ENCODE data around the gene PTK7.
"Not testable (repeated sequence)": the region's sequence is repeated elsewhere in the genome, so short reads cannot be mapped to it uniquely, and the experiment has no call there.

The PTK7 gene

DNA sequence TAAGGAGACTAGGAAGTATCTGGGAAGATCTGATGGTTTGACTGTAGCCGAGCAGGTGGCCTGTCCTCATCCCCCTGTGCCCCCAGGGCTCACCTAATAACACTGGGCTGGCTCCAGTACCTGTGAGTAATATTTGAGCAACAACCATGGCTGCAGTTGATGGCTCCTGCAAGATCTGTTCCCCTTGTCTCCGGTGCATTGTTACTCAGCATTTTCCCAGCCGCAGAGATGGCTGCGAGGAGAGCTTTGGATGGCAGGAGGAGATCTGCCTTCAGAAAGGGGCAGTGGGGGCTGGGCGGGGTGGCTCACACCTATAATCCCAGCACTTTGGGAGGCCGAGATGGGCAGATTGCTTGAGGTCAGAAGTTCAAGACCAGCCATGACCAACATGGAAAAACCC is 39.3 kb downstream of the PTK7 start:
- no peak overlapping the region for H3K4me3 ChIP-seq (ENCODE audit: low read depth, low read length)

DNA sequence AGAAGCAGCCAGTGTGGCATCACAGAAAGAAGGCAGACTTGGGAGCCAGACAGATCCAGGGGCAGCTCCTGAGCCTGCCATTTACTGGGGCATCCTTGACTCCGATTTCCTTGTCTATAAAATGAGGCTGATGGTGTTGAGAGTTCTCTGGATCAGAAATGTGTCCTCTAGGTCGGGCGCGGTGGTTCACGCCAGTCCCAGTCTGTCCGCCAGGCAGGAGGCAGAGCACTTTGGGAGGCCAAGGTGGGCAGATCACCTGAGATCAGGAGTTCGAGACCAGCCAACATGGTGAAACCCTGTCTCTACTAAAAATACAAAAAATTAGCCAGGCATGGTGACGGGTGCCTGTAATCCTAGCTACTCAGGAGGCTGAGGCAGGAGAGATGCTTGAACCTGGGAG is 41.4 kb downstream of the PTK7 start:
- not testable (repeated sequence) for H3K4me3 ChIP-seq (ENCODE audit: low read depth, low read length)

DNA sequence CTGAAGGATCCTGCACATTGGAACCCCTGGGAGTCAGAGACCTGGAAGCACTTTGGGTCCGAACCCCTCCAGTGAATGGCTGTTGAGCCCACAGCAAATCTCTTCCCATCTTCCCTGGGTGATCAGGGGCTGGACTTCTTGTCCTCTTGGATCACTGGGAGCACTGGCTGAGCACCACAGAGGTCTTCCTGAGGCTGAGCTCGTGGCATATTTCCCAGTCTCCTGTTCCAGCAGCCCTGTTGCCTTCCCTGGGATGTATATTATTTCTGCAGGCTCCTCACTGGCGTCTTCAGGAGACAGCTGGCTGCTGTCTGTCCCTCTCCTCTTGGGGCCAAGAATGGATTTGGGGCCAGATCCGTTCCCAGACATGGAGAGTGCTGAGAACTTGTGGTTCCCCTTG is 43.4 kb downstream of the PTK7 start:
- H3K4me3 ChIP-seq (ENCODE audit: low read depth, low read length): no peak overlapping the region

DNA sequence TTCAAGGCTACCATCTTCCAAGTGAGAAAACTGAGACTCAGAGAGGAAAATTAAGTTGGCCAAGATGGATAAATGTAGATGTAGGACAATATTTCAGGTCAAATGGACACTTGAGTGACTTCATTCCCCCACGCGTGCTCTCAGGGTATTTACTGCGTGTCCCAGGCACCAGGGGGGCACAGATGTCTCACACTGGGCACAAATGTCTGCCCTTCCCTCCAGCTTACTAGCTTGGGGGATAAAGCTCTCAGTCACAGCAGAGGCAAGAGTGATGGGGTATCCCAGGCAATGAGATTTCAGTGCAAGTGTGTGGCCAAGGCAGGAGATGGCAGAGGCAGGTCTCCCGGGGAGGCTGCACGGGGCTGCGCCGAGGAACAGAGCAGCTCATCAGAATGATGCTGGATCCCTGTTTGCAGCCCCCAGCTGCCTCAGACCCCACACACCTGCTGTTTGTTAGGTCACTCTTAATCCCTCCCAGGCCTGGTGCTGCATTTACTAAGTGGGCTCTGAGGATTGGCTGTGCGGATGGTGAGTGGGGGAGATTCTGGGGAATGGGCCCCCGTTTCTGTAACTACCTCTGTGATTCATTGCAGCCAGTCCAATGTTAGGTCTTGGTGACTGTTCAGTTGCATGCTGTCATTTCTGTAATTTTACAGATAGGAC is 44.1 kb downstream of the PTK7 start:
- H3K4me3 ChIP-seq (ENCODE audit: low read depth, low read length): no peak overlapping the region

DNA sequence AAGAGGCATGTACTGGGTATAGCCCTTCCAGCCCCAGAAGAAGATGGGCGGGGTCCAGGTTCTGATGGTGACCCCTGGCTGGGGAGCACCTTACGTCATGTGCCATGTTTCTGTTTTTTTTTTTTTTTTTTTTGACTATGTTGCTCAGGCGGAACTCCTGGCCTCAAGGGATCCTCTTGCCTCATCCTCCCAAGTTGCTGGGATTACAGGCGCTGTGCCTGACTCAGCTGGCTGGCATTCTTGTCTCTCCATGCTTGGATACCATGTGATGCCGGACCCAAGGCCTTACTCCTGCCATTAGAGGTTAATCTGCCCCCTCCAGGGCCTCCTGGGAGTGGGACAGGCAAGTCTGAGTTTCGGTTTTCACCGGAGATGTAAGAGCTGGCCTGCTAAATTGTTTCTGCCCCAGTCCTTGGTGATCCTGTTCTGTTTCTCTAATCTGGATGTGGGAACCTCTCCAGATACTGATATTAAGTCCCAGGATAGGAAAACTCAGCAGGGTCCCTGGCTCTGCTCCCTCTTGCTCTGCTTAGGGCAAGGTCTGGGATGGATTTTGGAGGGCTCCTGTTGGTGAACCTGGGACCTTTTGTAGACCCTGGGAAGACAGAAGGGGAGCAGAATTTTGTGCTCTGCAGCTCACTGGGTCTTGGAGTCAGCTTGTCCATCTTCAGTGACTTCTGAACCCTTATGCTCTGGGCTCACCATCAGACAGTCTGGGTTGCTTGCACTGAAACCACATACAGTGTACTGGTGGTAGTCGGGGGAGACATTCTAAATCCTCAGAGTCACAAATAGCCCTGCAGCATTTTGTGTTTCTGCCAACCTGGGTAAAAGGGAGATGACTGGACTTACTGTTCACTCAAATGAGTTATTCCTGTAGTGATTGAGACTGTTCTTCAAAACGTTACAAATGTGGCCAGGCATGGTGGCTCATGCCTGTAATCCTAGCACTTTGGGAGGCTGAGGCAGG is 45.1 kb downstream of the PTK7 start:
- H3K4me3 ChIP-seq (ENCODE audit: low read depth, low read length): no peak overlapping the region

DNA sequence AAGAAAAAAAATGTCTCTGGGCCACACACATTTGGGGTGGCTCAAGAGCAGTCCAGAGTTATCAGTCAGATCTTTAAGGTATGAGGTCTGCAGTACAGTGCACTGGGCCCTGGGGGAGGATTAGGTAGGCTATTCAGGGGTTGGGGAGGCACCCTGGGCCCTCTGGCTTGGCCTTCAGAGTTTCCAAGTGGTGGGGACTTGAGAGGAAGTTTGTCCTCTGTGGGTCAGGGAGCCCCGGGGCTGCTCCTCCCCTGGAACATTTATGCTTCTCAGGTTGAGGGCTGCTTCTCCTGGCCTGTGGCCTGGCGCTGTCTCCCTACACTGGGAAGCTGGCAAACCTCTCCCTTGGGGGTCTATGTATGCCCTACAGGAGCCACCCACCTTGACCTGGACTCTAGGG is 46.0 kb downstream of the PTK7 start:
- H3K4me3 ChIP-seq (ENCODE audit: low read depth, low read length): no peak overlapping the region

DNA sequence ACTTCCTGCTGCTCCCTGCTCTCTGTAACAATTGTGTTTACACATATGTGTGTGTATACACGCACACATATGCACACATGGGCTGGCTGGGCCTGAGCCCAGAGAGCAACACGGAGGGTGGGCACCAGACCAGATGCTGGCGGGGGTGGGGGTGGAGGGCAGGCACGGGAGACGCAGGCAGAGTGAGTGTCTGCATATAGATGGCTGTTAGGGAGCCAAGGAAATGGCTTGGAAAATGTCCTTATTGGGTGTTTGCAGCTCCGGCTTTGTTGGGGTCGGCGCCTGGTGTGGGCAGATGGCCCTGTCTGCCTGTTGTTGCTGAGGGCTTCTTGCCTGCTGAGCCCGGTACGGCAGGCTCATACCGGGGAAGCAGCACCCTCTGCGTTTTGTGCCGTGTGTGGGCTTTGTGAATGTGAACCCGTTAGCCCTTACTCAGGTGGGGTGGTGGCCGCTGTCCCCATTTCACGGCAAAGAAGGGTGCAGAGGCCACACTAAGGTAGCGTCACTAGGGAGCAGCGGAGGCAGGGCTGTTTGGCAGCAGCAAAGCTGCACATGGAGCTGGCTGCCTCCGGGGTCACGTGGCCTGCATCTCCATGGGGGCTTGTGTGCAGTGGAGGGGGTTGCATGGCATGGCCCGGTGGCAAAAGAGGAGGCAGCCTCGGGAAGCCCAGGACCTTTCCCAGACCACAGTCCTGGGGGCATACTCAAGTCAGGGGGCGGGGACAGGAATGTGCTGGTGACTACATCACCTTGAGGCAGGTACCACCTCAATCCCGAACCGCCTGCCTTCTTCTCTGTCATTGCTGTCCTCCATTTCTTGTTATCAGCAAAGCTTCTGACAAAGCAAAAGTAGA is 47.6 kb downstream of the PTK7 start:
- H3K4me3 ChIP-seq (ENCODE audit: low read depth, low read length): no peak overlapping the region

DNA sequence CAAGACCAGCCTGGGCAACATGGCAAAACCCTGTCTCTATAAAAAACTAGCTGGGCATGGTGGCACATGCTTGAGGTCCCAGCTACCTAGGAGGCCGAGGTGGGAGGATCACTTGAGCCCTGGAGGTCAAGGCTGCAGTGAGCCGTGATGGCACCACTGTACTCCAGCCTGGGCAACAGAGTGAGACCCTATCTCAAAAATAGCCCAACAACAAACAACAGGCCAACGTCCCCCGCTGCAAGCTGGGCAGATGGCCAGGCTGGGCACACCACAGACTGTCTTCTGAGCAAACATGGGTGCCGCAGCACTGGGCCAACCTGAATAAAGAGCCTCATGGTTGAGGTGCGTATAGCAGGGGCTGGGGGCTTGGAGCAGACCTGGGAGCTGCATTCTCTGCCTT is 48.4 kb downstream of the PTK7 start:
- H3K4me3 ChIP-seq (ENCODE audit: low read depth, low read length): no peak overlapping the region

DNA sequence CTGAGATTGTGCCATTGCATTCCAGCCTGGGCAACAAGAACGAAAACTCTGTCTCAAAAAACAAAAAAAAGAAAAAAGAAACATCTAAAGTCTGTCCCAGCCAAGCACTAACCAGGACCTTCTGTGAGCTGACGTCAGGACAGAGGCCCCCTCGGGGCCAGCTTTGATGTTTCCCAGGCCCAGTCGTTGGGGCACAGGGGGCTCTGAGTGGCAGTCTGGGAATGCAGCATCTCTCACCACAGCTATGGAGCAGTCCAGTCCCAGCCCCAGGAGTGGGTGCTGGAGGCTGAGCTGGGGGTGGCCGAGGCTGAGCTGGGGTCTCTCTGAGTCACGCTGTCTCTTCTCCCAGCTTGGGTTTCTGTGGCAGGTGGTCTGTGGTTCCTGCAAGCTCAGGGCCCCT is 49.0 kb downstream of the PTK7 start:
- H3K4me3 ChIP-seq (ENCODE audit: low read depth, low read length): no peak overlapping the region

DNA sequence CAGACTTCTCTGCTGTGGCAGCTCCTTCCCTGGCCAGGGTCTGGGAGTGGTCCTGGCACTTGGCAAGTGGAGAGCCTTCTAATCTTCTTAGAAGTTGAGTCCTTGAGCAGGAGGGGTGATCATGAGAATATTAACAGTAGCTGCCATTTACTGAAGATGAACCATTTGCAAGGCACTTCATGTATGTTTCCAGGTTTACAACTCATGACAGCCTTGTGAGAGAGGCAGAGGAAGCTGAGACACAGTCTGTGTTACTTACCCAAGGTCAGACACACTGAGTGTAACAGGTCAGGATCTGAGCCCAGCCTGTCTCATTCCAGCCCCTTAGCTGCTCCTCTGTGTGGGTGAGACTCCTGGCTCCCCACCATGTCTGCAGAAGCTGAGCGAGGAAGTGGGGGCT is 49.4 kb downstream of the PTK7 start:
- no peak overlapping the region for H3K4me3 ChIP-seq (ENCODE audit: low read depth, low read length)

DNA sequence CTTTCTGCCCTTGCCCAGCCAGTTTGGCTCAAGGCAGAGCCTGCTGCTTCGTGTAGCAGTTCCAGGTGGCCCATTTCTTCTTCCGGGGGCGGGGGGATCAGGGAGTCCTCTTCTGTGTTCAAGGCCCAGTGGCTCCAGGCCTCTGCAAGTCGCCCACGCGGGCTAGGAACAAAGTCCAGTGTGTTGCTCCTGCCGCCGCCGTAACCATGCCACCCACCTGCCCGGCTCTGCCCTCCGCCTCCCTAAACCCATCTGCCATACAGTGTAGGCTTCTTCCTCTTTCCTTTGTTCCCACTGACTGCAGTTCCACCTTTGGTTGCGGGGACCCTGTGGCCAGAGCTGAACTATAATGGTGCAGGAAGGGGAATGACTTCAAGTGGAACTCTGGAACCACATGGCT is 51.1 kb downstream of the PTK7 start:
- no peak overlapping the region for H3K4me3 ChIP-seq (ENCODE audit: low read depth, low read length)

DNA sequence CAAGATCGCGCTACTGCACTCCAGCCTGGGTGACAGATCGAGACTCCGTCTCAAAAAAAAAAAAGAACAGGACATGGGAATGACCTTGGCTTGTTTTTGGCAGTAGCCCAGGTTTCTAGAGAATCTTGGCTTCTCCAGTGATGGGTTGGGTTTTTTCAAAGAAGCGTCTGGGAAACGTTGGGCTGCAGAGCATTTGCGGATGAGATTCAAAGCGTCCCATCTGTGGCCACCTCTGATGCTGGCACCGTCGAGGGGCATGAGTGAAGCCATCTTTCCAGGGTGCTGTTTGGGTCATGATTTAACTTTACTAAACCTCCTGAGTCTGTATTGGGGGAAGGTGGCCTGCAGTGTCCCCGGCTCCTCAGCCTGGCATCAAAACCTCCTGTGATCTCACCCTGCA is 51.8 kb downstream of the PTK7 start:
- no peak overlapping the region for H3K4me3 ChIP-seq (ENCODE audit: low read depth, low read length)

DNA sequence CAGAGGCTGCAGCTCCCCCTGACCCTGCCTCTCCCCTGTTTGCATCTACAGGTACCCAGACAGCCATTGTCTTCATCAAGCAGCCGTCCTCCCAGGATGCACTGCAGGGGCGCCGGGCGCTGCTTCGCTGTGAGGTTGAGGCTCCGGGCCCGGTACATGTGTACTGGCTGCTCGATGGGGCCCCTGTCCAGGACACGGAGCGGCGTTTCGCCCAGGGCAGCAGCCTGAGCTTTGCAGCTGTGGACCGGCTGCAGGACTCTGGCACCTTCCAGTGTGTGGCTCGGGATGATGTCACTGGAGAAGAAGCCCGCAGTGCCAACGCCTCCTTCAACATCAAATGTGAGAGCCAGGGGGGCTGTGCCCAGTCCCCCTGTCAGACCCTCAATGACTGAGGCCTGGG is 52.8 kb downstream of the PTK7 start:
- H3K4me3 ChIP-seq (ENCODE audit: low read depth, low read length): no peak overlapping the region

DNA sequence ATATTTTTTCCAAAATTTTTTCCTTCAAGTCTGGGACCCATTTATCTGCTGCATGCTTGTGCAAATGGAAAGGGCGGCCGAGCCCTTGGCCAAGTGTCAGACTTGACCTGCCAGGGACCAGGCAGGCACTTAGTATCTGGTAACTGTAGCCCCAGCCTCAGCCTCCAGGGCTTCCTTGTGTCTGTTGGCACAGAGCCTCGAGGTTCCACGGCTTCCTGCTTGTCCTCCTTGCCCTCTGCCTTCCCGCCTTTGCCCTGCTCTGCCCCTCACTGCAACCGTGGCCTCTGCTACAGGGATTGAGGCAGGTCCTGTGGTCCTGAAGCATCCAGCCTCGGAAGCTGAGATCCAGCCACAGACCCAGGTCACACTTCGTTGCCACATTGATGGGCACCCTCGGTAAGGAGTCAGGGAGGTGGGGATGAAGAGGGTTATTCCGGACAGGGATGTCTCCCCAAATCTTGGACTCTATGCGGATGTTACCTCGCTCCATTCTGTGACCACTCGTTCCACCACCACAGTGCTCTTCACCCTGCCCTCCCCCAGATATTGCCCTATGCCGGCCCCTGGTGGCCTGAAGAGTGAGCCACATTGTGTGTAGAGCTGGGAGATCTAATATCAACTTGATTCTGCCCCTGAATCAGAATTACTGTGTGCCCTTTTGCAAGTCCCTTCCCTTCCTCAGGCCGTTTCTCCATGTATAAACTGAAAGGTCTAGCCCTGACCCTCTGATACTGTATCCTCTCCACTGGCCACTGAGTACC is 53.5 kb downstream of the PTK7 start:
- H3K4me3 ChIP-seq (ENCODE audit: low read depth, low read length): no peak overlapping the region

DNA sequence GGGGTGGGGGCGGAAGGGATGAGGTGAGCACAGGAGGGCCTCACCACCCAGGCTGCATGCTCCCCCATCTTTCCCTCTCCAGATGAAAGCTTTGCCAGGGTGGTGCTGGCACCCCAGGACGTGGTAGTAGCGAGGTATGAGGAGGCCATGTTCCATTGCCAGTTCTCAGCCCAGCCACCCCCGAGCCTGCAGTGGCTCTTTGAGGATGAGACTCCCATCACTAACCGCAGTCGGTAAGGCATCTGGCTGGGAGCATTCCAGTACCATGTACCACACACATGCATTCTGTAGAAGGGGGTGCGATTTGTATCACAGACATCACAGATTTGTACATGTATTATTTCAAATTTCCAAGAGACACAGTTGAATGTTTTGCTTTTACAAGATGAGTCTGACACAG is 54.3 kb downstream of the PTK7 start:
- no peak overlapping the region for H3K4me3 ChIP-seq (ENCODE audit: low read depth, low read length)

DNA sequence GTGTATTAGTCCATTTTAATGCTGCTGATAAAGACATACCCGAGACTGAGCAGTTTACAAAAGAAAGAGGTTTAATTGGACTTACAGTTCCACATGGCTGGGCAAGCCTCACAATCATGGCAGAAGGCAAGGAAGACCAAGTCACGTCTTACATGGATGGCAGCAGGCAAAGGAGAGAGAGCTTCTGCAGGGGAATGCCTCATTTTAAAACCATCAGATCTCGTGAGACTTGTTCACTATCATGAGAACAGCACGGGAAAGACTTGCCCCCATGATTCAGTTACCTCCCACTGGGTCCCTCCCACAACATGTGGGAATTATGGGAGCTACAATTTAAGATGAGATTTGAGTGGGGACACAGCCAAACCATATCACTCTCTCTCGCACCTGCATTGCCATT is 55.3 kb downstream of the PTK7 start:
- not testable (repeated sequence) for H3K4me3 ChIP-seq (ENCODE audit: low read depth, low read length)

DNA sequence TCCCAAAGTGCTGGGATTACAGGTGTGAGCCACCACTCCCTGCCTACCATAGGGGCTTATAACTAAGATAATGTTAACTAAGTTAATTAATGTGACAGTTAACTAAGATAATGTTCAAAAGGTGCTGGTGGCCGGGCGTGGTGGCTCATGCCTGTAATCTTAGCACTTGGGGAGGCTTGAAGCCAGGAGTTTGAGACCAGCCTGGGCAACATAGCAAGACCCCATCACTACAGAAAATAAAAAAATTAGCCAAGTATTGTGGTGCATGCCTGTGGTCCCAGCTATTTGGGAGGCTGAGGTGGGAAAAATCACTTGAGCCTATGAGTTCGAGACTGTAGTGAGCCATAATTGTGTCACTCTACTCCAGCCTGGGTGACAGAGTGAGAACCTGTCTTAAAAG is 62.2 kb downstream of the PTK7 start:
- no peak overlapping the region for H3K4me3 ChIP-seq (ENCODE audit: low read depth, low read length)

DNA sequence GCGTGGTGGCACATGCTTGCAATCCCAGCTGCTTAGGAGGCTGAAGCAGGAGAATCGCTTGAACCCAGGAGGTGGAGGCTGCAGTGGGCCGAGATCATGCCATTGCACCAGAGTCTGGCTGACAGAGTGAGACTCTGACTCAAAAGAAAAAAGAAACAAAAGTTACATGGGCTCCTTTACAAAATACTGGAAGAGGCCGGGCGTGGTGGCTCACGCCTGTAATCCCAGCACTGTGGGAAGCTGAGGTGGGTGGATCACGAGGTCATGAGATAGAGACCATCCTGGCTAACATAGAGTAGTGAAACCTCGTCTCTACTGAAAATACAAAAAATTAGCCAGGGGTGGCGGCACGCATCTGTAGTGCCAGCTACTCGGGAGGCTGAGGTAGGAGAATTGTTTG is 63.9 kb downstream of the PTK7 start:
- not testable (repeated sequence) for H3K4me3 ChIP-seq (ENCODE audit: low read depth, low read length)

DNA sequence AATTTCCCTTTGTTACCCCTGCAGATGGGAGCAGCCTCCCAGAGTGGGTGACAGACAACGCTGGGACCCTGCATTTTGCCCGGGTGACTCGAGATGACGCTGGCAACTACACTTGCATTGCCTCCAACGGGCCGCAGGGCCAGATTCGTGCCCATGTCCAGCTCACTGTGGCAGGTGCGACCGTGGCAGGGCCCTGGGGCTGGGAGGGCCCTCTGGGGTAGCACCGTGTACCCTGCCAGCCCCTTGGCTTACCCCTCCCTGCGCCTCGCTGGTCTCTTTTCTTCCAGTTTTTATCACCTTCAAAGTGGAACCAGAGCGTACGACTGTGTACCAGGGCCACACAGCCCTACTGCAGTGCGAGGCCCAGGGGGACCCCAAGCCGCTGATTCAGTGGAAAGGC is 65.5 kb downstream of the PTK7 start:
- no peak overlapping the region for H3K4me3 ChIP-seq (ENCODE audit: low read depth, low read length)

DNA sequence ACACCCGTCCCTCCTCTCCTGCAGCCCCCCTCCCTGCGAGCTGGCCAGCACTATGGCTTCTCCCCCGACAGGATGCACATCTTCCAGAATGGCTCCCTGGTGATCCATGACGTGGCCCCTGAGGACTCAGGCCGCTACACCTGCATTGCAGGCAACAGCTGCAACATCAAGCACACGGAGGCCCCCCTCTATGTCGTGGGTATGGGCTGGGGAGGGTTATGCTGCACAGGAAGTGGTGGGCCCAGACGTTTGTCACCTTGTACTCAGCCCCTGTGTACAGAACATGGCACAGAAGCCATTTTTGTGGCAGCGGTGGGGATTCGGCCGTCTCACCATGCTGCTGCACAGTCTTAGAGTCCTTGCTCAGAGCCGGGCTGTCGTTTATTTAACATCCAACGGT is 66.0 kb downstream of the PTK7 start:
- H3K4me3 ChIP-seq (ENCODE audit: low read depth, low read length): no peak overlapping the region

Measured in iPS-11a (cell line).